Measurements from ENCODE around the gene SSBP2.
A peak's percentile ranks its signal among the peaks of the same experiment; 100 is the strongest.

SSBP2 gene

GRCh38 chr5:81740758-81741157 is 10.1 kb downstream of the SSBP2 start:
- no peak for TF ChIP-seq EZH2 (IDR thresholded peaks at IDR 0.05; ENCODE audit: borderline replicate concordance, low read depth, low read length, severe bottlenecking)
- TF ChIP-seq CTCF (IDR thresholded peaks at IDR 0.05; ENCODE audit: borderline replicate concordance, extremely low read depth, low read length, poor library complexity, severe bottlenecking), result no peak
- H3K27me3 ChIP-seq (ENCODE audit: insufficient read depth, low read length, poor library complexity), result no peaks in the 10 kb centered on the region
- H3K27ac ChIP-seq (ENCODE audit: low read length), result no peak overlapping the region
- peaks cover 73% of the 10 kb centered on the region for H3K4me1 ChIP-seq (ENCODE audit: insufficient read depth, low read length)
- H3K4me3 ChIP-seq (ENCODE audit: low read depth in 1 of 2, low read length in 2 of 2), result no peak overlapping the region
- peak overlapping the region; percentile 22; the same call in 1 of the 2 replicates for H3K4me2 ChIP-seq (ENCODE audit: insufficient read depth, low read length)
- H4K20me1 ChIP-seq (ENCODE audit: insufficient read depth, low read length), result peaks cover 83% of the 10 kb centered on the region
- no peak for ATAC-seq (ENCODE audit: insufficient read depth, low read depth)
- H3K36me3 ChIP-seq (ENCODE audit: insufficient read depth, low read length), result peaks cover 33% of the 10 kb centered on the region
- DNase-seq, result no peak
- no peaks in the 10 kb centered on the region for H3K9me3 ChIP-seq (ENCODE audit: insufficient read depth, low read length, severe bottlenecking)
- no peak overlapping the region for H3K9ac ChIP-seq (ENCODE audit: low read depth, low read length)
- no peak overlapping the region for H2AFZ ChIP-seq (ENCODE audit: low read depth, low read length)
- peaks cover 100% of the 10 kb centered on the region for H3K79me2 ChIP-seq (ENCODE audit: insufficient read depth, low read length)

GRCh38 chr5:81739291-81739690 is 11.6 kb downstream of the SSBP2 start:
- Histone ChIP-seq H3K9ac (ENCODE audit: low read depth, low read length) (no peak overlapping the region), H3K79me2 (ENCODE audit: insufficient read depth, low read length) (peaks cover 100% of the 10 kb centered on the region)

GRCh38 chr5:81729276-81729675 is 21.6 kb downstream of the SSBP2 start:
- Histone ChIP-seq H3K9me3 (ENCODE audit: insufficient read depth, low read length, severe bottlenecking) (no peaks in the 10 kb centered on the region), H3K27me3 (ENCODE audit: insufficient read depth, low read length, poor library complexity) (no peaks in the 10 kb centered on the region), H3K4me2 (ENCODE audit: insufficient read depth, low read length) (no peak overlapping the region; the same call in 1 of the 2 replicates), H3K36me3 (ENCODE audit: insufficient read depth, low read length) (peaks cover 7% of the 10 kb centered on the region; the same call in 1 of the 2 replicates), H3K4me3 (ENCODE audit: low read depth in 1 of 2, low read length in 2 of 2) (no peak overlapping the region), H2AFZ (ENCODE audit: low read depth, low read length) (no peak overlapping the region), H3K9ac (ENCODE audit: low read depth, low read length) (no peak overlapping the region), H4K20me1 (ENCODE audit: insufficient read depth, low read length) (peaks cover 74% of the 10 kb centered on the region), H3K4me1 (ENCODE audit: insufficient read depth, low read length) (peaks cover 56% of the 10 kb centered on the region), H3K27ac (ENCODE audit: low read length) (no peak overlapping the region), H3K79me2 (ENCODE audit: insufficient read depth, low read length) (peaks cover 100% of the 10 kb centered on the region)
- DNase-seq (no peak), ATAC-seq (ENCODE audit: insufficient read depth, low read depth) (no peak)
- TF ChIP-seq EZH2 (IDR thresholded peaks at IDR 0.05; ENCODE audit: borderline replicate concordance, low read depth, low read length, severe bottlenecking), result no peak
- TF ChIP-seq CTCF (IDR thresholded peaks at IDR 0.05; ENCODE audit: borderline replicate concordance, extremely low read depth, low read length, poor library complexity, severe bottlenecking), result no peak

More at GRCh38 chr5:81739291-81739690, 11.6 kb downstream of the SSBP2 start:
- DNase-seq, result no peak
- peaks cover 33% of the 10 kb centered on the region for H3K36me3 ChIP-seq (ENCODE audit: insufficient read depth, low read length)
- H2AFZ ChIP-seq (ENCODE audit: low read depth, low read length), result no peak overlapping the region
- peak overlapping the region; percentile 49 for H3K27ac ChIP-seq (ENCODE audit: low read length)
- H3K27me3 ChIP-seq (ENCODE audit: insufficient read depth, low read length, poor library complexity), result no peaks in the 10 kb centered on the region
- no peaks in the 10 kb centered on the region for H3K9me3 ChIP-seq (ENCODE audit: insufficient read depth, low read length, severe bottlenecking)
- H3K4me3 ChIP-seq (ENCODE audit: low read depth in 1 of 2, low read length in 2 of 2), result no peak overlapping the region
- H3K4me2 ChIP-seq (ENCODE audit: insufficient read depth, low read length), result 0 out of 2 replicates have a peak overlapping the region, but pooled peaks have one; percentile 2
- H4K20me1 ChIP-seq (ENCODE audit: insufficient read depth, low read length), result peaks cover 81% of the 10 kb centered on the region
- no peak for ATAC-seq (ENCODE audit: insufficient read depth, low read depth)
- TF ChIP-seq CTCF (IDR thresholded peaks at IDR 0.05; ENCODE audit: borderline replicate concordance, extremely low read depth, low read length, poor library complexity, severe bottlenecking) (no peak), EZH2 (IDR thresholded peaks at IDR 0.05; ENCODE audit: borderline replicate concordance, low read depth, low read length, severe bottlenecking) (no peak)
- peaks cover 65% of the 10 kb centered on the region for H3K4me1 ChIP-seq (ENCODE audit: insufficient read depth, low read length)
